Measurements from ENCODE around the gene MARK3.

- no peak for TF ChIP-seq CTCF (IDR thresholded peaks at IDR 0.05)
- no peak for TF ChIP-seq POLR2A (IDR thresholded peaks at IDR 0.05)
Observed at GRCh38 chr14:103390605-103391004, 5.4 kb downstream of the MARK3 start.

Data from lower leg skin (tissue), 3 donors.